Esophagus muscularis mucosa (tissue), 4 donors: ENCODE results near the gene CCDC24. TPM values are rescaled to one million over a fixed set of nuclear protein-coding genes. Genes with fewer than 3 reads are reported as not detected.

Experiments used
- DNase-seq: peaks from one replicate; pipeline ENCODE4 v3.0.0-alpha.2; 2017; ENCODE audit errors: extremely low spot score
- H3K27ac ChIP-seq, 4 donors: fragments of 200-600 bp; sonication (generic); replicated peaks in 1 of 4; 1 replicate in 3 of 4; 2 replicates in 1 of 4; pipeline ENCODE4 v1.5.1; 2016 to 2019; ENCODE audit warnings: mild to moderate bottlenecking in 1 of 4
- H3K27me3 ChIP-seq, 4 donors: fragments of 200-600 bp; sonication (generic); one replicate each; pipeline versions ENCODE4 v1.5.1 to v1.6.0; 2016 to 2019
- H3K36me3 ChIP-seq, 4 donors: fragments of 200-600 bp; sonication (generic); one replicate each; pipeline ENCODE4 v1.5.1; 2016 to 2019
- H3K4me1 ChIP-seq, 4 donors: fragments of 200-600 bp; sonication (generic); one replicate each; pipeline ENCODE4 v1.5.1; 2016 to 2019
- H3K4me3 ChIP-seq, 4 donors: fragments of 200-600 bp; sonication (generic); 1 replicate in 2 of 4; 2 replicates in 2 of 4; pipeline ENCODE4 v1.5.1; 2016 to 2019; ENCODE audit warnings: mild to moderate bottlenecking in 4 of 4, moderate library complexity in 1 of 4
- H3K9me3 ChIP-seq, 4 donors: fragments of 200-600 bp; sonication (generic); 1 replicate in 3 of 4; 2 replicates in 1 of 4; pipeline ENCODE4 v1.5.1; 2016 to 2019
- EP300 ChIP-seq: sonication (generic); formaldehyde crosslinking; IDR thresholded peaks from one replicate; pipeline ENCODE4 v1.6.1; 2017; ENCODE audit warnings: antibody characterized with exemption
- POLR2A ChIP-seq: fragments of 450-650 bp; IDR thresholded peaks from one replicate; pipeline ENCODE4 v1.6.1; 2017; ENCODE audit warnings: antibody characterized with exemption, moderate library complexity, mild to moderate bottlenecking, low read depth
- POLR2AphosphoS5 ChIP-seq, 2 donors: sonication (generic); formaldehyde crosslinking; IDR thresholded peaks; one replicate each; pipeline ENCODE4 v1.6.1; 2017; ENCODE audit warnings: antibody characterized with exemption in 2 of 2
- WGBS: methylation state at CpG from one replicate; pipeline ENCODE4 v1.1.5; 2018; 5-methylcytosine and 5-hydroxymethylcytosine counted together
- intact Hi-C: fragments of 100-400 bp; cut with DNase I; formaldehyde crosslinking; loops from one replicate; pipeline ENCODE4 v1.15.1; 2023
- total RNA-seq, 4 donors: library from RNA; depleted of rRNA; stranded (reverse); fragments of >200 nt; gene quantifications; one replicate each; pipeline versions ENCODE4 v1.1.0 to v1.2.1, GENCODE V29; 2016
- TF ChIP-seq, protein P1 (sequence below), 3 experiments: fragments of 200-600 bp in 2 of 3; fragments of 450-650 bp in 1 of 3; sonication (generic) in 2 of 3; IDR thresholded peaks; one replicate each; pipeline ENCODE4 v1.5.1; 2017 to 2019; ENCODE audit warnings: antibody characterized with exemption in 3 of 3, mild to moderate bottlenecking in 2 of 3, moderate library complexity in 1 of 3

Gene CCDC24
- total RNA-seq, 4 donors from 2014 or later: 6.2 to 7.3 (median 6.7) TPM

DNA sequence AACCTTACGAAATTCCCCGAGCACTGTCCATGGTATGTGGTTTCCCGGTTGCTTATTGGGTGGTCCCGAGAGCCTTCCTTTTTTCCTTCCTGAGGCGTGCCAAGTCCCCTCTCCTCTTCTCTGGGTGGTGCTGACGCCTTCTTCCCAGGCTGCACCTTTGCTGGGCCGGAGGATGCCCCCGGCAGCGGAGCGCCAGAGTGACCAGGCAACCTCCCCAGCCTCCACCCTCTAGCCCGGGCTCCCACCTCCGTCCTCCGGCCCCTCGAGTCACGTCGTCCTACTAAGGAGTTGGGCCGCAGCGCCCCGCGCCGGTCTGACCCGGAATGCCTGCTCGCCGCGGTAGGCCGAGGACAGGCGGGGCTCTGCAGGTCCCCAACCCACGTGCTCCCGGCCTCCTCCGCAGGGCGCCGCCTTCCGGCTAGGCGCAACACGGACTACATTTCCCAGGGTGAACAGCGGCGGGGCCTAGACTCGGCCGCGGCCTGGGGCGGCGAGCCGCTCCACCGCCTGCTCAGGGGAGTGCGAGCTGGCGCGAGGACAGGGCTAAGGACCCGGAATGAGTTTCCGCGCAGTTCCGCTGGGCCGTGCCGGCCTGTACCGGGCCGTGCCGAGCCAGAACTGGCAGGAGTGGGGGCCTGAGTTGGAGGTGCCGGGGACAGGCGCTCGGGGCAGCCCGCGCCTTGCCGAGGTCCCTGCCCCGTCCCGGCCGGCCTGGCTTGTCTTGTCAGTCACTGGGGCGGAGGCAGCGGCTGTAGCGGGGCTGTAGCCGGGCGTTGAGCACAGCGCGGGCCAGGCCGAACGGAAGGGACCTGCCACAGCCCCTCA lies 45.0 kb upstream of the CCDC24 start, which contains the start of gene IPO13:
IPO13 (plus strand) TSS at position 715 of the 825 bp plus-strand sequence. CDS start 651 bp downstream, outside the sequence.
- Histone ChIP-seq H3K9me3 (no peaks in the 10 kb centered on the region), H3K4me3 (peak within 1 kb of the TSS; percentile 72 to 86 (median 84)), H3K27ac (peak within 1 kb of the TSS; percentile 92 to 97 (median 94)), H3K27me3 (no peaks in the 10 kb centered on the region), H3K36me3 (peaks cover 0 to 22% (median 18%) of the 10 kb centered on the region in 4 donors), H3K4me1 (peaks cover 36 to 55% (median 47%) of the 10 kb centered on the region in 4 donors)
- 2% methylated on average over 10 of the region's 74 CpGs for WGBS
- no peak for TF ChIP-seq EP300
- TF ChIP-seq, protein P1, sequence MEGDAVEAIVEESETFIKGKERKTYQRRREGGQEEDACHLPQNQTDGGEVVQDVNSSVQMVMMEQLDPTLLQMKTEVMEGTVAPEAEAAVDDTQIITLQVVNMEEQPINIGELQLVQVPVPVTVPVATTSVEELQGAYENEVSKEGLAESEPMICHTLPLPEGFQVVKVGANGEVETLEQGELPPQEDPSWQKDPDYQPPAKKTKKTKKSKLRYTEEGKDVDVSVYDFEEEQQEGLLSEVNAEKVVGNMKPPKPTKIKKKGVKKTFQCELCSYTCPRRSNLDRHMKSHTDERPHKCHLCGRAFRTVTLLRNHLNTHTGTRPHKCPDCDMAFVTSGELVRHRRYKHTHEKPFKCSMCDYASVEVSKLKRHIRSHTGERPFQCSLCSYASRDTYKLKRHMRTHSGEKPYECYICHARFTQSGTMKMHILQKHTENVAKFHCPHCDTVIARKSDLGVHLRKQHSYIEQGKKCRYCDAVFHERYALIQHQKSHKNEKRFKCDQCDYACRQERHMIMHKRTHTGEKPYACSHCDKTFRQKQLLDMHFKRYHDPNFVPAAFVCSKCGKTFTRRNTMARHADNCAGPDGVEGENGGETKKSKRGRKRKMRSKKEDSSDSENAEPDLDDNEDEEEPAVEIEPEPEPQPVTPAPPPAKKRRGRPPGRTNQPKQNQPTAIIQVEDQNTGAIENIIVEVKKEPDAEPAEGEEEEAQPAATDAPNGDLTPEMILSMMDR (IDR thresholded peaks at IDR 0.05): peak; percentile 76 to 80 (median 78)
- TF ChIP-seq POLR2AphosphoS5 (IDR thresholded peaks at IDR 0.05): peak; percentile 80 to 91
- peak; percentile 59 for TF ChIP-seq POLR2A
- DNase-seq: peak; percentile 99
- intact Hi-C loops: no loop called here

DNA sequence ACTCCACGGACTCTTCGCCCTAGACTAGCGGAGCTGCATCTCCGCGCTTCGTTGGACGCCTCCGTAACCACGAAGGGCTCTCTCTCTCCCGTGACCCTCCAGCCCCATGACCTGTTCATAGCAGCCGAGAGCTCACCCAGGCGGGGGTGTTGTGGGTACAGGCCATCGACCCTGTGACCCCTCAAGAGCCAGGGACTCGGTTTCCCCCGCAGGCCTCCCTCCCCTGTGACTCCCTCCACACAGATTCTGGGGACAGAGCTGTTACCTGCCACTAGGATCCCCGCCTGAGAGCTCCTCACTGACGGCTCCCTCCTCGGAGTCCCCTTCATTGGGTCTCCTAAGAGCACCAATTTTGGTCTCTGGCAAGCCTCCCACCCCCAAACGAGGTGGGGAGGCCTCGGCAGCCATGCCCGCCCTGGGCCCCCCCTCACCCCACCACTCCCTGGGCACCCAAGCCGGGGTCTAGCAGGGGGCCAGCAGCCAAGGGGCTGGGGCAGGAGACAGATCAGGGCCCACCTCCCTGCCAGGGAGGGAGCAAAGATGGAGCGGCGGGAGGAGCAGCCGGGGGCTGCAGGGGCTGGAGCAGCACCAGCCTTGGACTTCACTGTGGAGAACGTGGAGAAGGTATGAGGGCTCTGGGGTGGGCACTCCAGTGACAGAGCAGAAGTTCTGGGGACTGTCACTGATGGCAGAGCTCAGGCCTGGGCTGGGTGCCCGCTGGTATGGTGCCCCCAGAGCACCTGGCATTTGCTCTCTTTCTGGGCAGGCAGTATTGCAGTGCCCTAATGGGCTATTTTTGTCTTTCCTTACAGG lies 44.1 kb upstream of the CCDC24 start:
- Histone ChIP-seq H3K9me3 (no peaks in the 10 kb centered on the region), H3K27me3 (no peaks in the 10 kb centered on the region), H3K4me3 (peak overlapping the region; percentile 72 to 86 (median 84)), H3K27ac (peak overlapping the region; percentile 92 to 97 (median 94)), H3K36me3 (peaks cover 0 to 22% (median 18%) of the 10 kb centered on the region in 4 donors), H3K4me1 (peaks cover 42 to 56% (median 47%) of the 10 kb centered on the region in 4 donors)
- whole genome bisulfite sequencing: 2% methylated on average over 10 of the region's 27 CpGs
- TF ChIP-seq EP300 (no peak), POLR2A (no peak), POLR2AphosphoS5 (IDR thresholded peaks at IDR 0.05) (no peak)
- TF ChIP-seq, protein P1 (IDR thresholded peaks at IDR 0.05): no peak
- DNase-seq: no peak
- intact Hi-C loops: no loop called here

DNA sequence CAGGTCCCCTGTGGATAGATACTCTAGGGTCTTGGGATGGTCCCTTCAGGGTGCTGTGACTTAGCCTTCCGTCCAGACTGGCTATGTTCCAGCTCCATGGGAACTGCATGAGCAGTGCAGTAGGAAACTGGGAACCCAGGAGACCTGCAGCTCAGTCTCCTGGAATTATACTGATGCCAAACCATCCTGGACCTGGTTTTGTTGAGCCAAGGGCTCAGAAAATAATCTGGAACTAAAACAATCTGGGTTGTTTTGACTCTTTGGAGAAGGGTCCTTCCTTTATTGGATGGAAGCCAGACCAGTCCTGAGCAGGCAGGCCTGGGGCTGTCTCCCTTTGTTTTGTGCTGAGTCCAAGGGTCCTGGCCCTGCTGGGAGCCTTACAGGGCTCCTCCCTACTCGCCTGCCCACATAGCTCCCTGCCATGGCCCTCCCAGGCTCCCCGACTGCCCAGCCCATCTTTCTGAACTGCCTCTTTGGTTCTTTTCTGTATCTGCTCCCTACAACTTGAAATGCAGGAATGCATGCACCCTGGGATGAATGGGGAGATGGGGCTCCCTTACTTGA lies 43.4 kb upstream of the CCDC24 start:
- peak overlapping the region in 3 of 4 donors; percentile 92 to 94 (median 93) for H3K27ac ChIP-seq

DNA sequence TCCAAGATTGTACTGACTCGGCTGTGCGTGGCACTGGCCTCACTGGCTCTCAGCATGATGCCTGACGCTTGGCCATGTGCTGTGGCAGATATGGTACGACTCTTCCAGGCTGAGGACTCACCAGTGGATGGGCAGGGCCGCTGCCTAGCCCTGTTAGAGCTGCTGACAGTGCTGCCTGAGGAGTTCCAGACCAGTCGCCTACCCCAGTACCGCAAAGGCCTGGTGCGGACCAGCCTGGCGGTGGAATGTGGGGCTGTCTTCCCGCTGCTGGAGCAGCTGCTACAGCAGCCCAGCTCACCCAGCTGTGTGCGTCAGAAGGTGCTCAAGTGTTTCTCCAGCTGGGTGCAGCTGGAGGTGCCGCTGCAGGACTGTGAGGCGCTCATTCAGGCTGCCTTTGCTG lies 41.7 kb upstream of the CCDC24 start:
- TF ChIP-seq EP300 (no peak), POLR2A (no peak), POLR2AphosphoS5 (IDR thresholded peaks at IDR 0.05) (no peak)
- TF ChIP-seq, protein P1 (IDR thresholded peaks at IDR 0.05): no peak
- H3K27ac ChIP-seq: no peak overlapping the region
- H3K4me1 ChIP-seq: peaks cover 37 to 58% (median 48%) of the 10 kb centered on the region in 4 donors
- H3K36me3 ChIP-seq: peaks cover 0 to 22% (median 17%) of the 10 kb centered on the region in 4 donors
- no peak overlapping the region for H3K4me3 ChIP-seq
- H3K27me3 ChIP-seq: no peaks in the 10 kb centered on the region
- no peaks in the 10 kb centered on the region for H3K9me3 ChIP-seq
- WGBS: 95% methylated on average over 7 of the region's 13 CpGs
- intact Hi-C loops: no loop called here
- no peak for DNase-seq

More for the DNA sequence above, 43.4 kb upstream of the CCDC24 start:
- no peaks in the 10 kb centered on the region for H3K9me3 ChIP-seq
- TF ChIP-seq, protein P1 (IDR thresholded peaks at IDR 0.05): no peak
- no peak for TF ChIP-seq POLR2A
- intact Hi-C loops: no loop called here
- peaks cover 42 to 56% (median 49%) of the 10 kb centered on the region in 4 donors for H3K4me1 ChIP-seq
- H3K36me3 ChIP-seq: peaks cover 0 to 22% (median 16%) of the 10 kb centered on the region in 4 donors
- no peak for DNase-seq
- H3K4me3 ChIP-seq: peak overlapping the region; percentile 72 to 86 (median 84)
- no peaks in the 10 kb centered on the region for H3K27me3 ChIP-seq
- 37% methylated on average over 3 of the region's 3 CpGs for WGBS
